Activated naive CD4-positive, alpha-beta T cell treated with anti-CD3 and anti-CD28 coated beads, Interleukin-2, amount 50 U/mL, for 24 hours (primary cell): Measurements from ENCODE around the gene GNB1.
A peak's percentile ranks its signal among the peaks of the same experiment; 100 is the strongest.

Source experiments
- H3K27ac Mint-ChIP-seq: one replicate; pipeline ENCODE4 v1.8.0; 2021; ENCODE audit warnings: mild to moderate bottlenecking, mixed read lengths
- H3K27me3 Mint-ChIP-seq: one replicate; pipeline ENCODE4 v1.8.0; 2021; ENCODE audit warnings: mixed read lengths
- H3K36me3 Mint-ChIP-seq: one replicate; pipeline ENCODE4 v1.8.0; 2021; ENCODE audit warnings: mixed read lengths
- H3K4me1 Mint-ChIP-seq: one replicate; pipeline ENCODE4 v1.8.0; 2021; ENCODE audit warnings: mixed read lengths
- H3K4me3 Mint-ChIP-seq: one replicate; pipeline ENCODE4 v1.8.0; 2021; ENCODE audit warnings: mild to moderate bottlenecking, mixed read lengths
- H3K9me3 Mint-ChIP-seq: one replicate; pipeline ENCODE4 v1.8.0; 2021; ENCODE audit warnings: mixed read lengths

Gene GNB1

GRCh38 chr1:1782399-1783221, 108.3 kb downstream of the GNB1 start:
- peak overlapping the region; percentile 85 for H3K27ac Mint-ChIP-seq
- peaks cover 7% of the 10 kb centered on the region for H3K36me3 Mint-ChIP-seq
- no peaks in the 10 kb centered on the region for H3K27me3 Mint-ChIP-seq
- H3K4me3 Mint-ChIP-seq: peak overlapping the region; percentile 42
- peaks cover 41% of the 10 kb centered on the region for H3K4me1 Mint-ChIP-seq
- H3K9me3 Mint-ChIP-seq: no peaks in the 10 kb centered on the region

GRCh38 chr1:1781526-1781903, 109.4 kb downstream of the GNB1 start:
- Mint-ChIP-seq H3K27me3 (no peaks in the 10 kb centered on the region), H3K4me1 (peaks cover 49% of the 10 kb centered on the region), H3K27ac (no peak overlapping the region), H3K9me3 (no peaks in the 10 kb centered on the region), H3K4me3 (peak overlapping the region; percentile 49), H3K36me3 (no peaks in the 10 kb centered on the region)

- peak overlapping the region; percentile 84 for H3K4me3 Mint-ChIP-seq
- H3K4me1 Mint-ChIP-seq: peaks cover 54% of the 10 kb centered on the region
- H3K27ac Mint-ChIP-seq: peak overlapping the region; percentile 86
- no peaks in the 10 kb centered on the region for H3K27me3 Mint-ChIP-seq
- peaks cover 4% of the 10 kb centered on the region for H3K36me3 Mint-ChIP-seq
- H3K9me3 Mint-ChIP-seq: no peaks in the 10 kb centered on the region
These were observed 110.0 kb downstream of the GNB1 start for GRCh38 chr1:1780598-1781525.

GRCh38 chr1:1779691-1780597, 110.9 kb downstream of the GNB1 start:
- H3K27me3 Mint-ChIP-seq: no peaks in the 10 kb centered on the region
- H3K4me3 Mint-ChIP-seq: peak overlapping the region; percentile 84
- peak overlapping the region; percentile 86 for H3K27ac Mint-ChIP-seq

GRCh38 chr1:1779320-1779675, 111.6 kb downstream of the GNB1 start:
- Mint-ChIP-seq H3K27ac (peak overlapping the region; percentile 92), H3K4me3 (peak overlapping the region; percentile 84), H3K9me3 (no peaks in the 10 kb centered on the region)

More at GRCh38 chr1:1779691-1780597, 110.9 kb downstream of the GNB1 start:
- peaks cover 63% of the 10 kb centered on the region for H3K4me1 Mint-ChIP-seq
- H3K36me3 Mint-ChIP-seq: peaks cover 4% of the 10 kb centered on the region
- no peaks in the 10 kb centered on the region for H3K9me3 Mint-ChIP-seq

GRCh38 chr1:1778663-1779319, 112.1 kb downstream of the GNB1 start:
- Mint-ChIP-seq H3K9me3 (no peaks in the 10 kb centered on the region), H3K36me3 (peaks cover 4% of the 10 kb centered on the region), H3K27ac (peak overlapping the region; percentile 92), H3K4me1 (peaks cover 63% of the 10 kb centered on the region), H3K4me3 (peak overlapping the region; percentile 84), H3K27me3 (no peaks in the 10 kb centered on the region)

More at GRCh38 chr1:1779320-1779675, 111.6 kb downstream of the GNB1 start:
- H3K27me3 Mint-ChIP-seq: no peaks in the 10 kb centered on the region
- H3K4me1 Mint-ChIP-seq: peaks cover 63% of the 10 kb centered on the region
- H3K36me3 Mint-ChIP-seq: peaks cover 4% of the 10 kb centered on the region

- Mint-ChIP-seq H3K9me3 (no peaks in the 10 kb centered on the region), H3K27ac (peak within 1 kb of the TSS; percentile 92), H3K4me1 (peaks cover 57% of the 10 kb centered on the region), H3K27me3 (no peaks in the 10 kb centered on the region), H3K4me3 (peak within 1 kb of the TSS; percentile 90), H3K36me3 (peaks cover 4% of the 10 kb centered on the region)
These were observed 112.8 kb downstream of the GNB1 start, which contains the start of gene NADK for GRCh38 chr1:1777950-1778662. Gene NADK (minus strand): TSS chr1:1778470. CDS start chr1:1765406, 13,064 bp downstream.

- Mint-ChIP-seq H3K27me3 (no peaks in the 10 kb centered on the region), H3K4me3 (peak overlapping the region; percentile 90), H3K4me1 (peaks cover 51% of the 10 kb centered on the region), H3K36me3 (peaks cover 5% of the 10 kb centered on the region), H3K9me3 (no peaks in the 10 kb centered on the region), H3K27ac (peak overlapping the region; percentile 87)
These were observed 113.3 kb downstream of the GNB1 start for GRCh38 chr1:1777583-1777899.

- peaks cover 9% of the 10 kb centered on the region for H3K36me3 Mint-ChIP-seq
- peaks cover 51% of the 10 kb centered on the region for H3K4me1 Mint-ChIP-seq
- peak overlapping the region; percentile 87 for H3K27ac Mint-ChIP-seq
- H3K9me3 Mint-ChIP-seq: no peaks in the 10 kb centered on the region
- H3K27me3 Mint-ChIP-seq: no peaks in the 10 kb centered on the region
- H3K4me3 Mint-ChIP-seq: peak overlapping the region; percentile 90
These were observed 114.0 kb downstream of the GNB1 start for GRCh38 chr1:1776672-1777582.

GRCh38 chr1:1775327-1776226, 115.3 kb downstream of the GNB1 start:
- Mint-ChIP-seq H3K36me3 (peaks cover 15% of the 10 kb centered on the region), H3K27ac (peak overlapping the region; percentile 76), H3K4me1 (peaks cover 43% of the 10 kb centered on the region)

GRCh38 chr1:1773874-1774273, 117.0 kb downstream of the GNB1 start:
- H3K27ac Mint-ChIP-seq: no peak overlapping the region
- H3K36me3 Mint-ChIP-seq: peaks cover 17% of the 10 kb centered on the region
- H3K9me3 Mint-ChIP-seq: no peaks in the 10 kb centered on the region
- no peaks in the 10 kb centered on the region for H3K27me3 Mint-ChIP-seq
- H3K4me3 Mint-ChIP-seq: no peak overlapping the region
- peaks cover 28% of the 10 kb centered on the region for H3K4me1 Mint-ChIP-seq

More at GRCh38 chr1:1775327-1776226, 115.3 kb downstream of the GNB1 start:
- Mint-ChIP-seq H3K27me3 (no peaks in the 10 kb centered on the region), H3K4me3 (peak overlapping the region; percentile 63), H3K9me3 (no peaks in the 10 kb centered on the region)

GRCh38 chr1:1771096-1771495, 119.8 kb downstream of the GNB1 start:
- no peak overlapping the region for H3K27ac Mint-ChIP-seq
- no peaks in the 10 kb centered on the region for H3K27me3 Mint-ChIP-seq
- no peak overlapping the region for H3K4me3 Mint-ChIP-seq
- H3K9me3 Mint-ChIP-seq: no peaks in the 10 kb centered on the region
- peaks cover 19% of the 10 kb centered on the region for H3K36me3 Mint-ChIP-seq
- peaks cover 22% of the 10 kb centered on the region for H3K4me1 Mint-ChIP-seq
